GM18873 (cell line): Measurements from ENCODE around the gene TBX2.

ENCODE experiments used
- ATAC-seq: cut with Tn5 transposase; IDR thresholded peaks from one replicate; pipeline ENCODE4 v1.9.1; 2021; ENCODE audit warnings: mild to moderate bottlenecking, moderate library complexity, moderate number of reproducible peaks; ENCODE audit not compliant: unreplicated experiment, low FRiP score

TBX2 gene

DNA sequence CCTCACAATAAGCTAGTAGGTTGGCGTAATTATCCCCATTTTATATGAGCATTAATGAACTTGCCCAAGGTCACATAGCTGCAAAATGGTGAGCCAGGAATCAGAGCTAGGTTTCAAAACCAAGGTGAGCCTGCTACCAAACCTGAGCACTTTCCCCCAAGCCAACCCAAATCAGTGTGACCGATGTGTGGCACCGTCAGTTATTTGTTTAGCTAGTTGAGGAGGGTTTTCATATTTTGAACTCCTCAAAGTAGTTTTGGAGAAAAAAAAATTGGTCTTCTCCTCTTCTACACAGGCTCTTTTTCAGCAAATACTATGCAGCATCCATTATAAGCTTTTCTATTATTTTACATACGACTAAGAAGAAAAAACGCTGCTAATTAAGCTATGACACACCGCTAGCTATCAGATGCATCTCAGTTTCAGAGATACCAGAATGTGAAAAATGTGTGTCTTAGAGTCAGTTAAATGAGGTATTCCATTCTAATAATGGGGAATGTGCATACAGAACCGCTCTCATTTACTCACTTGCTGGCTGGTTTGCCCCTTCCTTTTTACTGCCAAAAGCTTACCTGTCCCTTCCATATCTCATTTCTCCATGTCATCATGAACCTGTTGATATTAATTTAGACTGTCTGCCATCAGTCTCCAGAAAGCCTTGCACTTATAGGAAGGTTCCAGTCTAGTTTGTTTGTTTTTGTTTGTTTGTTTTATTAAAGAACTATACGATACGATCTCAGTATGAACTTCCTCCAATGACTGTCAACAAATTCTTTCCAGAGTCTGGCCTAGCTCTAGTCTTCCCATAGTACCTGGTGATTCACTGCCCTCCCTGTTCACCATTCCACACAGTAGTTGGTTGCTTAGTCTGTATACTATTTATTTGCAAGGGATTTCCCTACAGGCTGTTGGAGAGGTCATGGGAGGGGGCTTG, 50.3 kb downstream of the TBX2 start:
- no peak for ATAC-seq

- no peak for ATAC-seq
Observed at GRCh38 chr17:61450641-61451537, 51.2 kb downstream of the TBX2 start.

GRCh38 chr17:61451538-61452300, 52.1 kb downstream of the TBX2 start:
- ATAC-seq: no peak

- no peak for ATAC-seq
Observed at GRCh38 chr17:61452301-61453290, 53.0 kb downstream of the TBX2 start, which contains the start of gene TBX4. Gene TBX4, plus strand, starts transcription at chr17:61452422. Its CDS starts 4,069 bp downstream, at chr17:61456491.

- ATAC-seq: no peak
Observed at GRCh38 chr17:61453566-61454380, 54.1 kb downstream of the TBX2 start.

GRCh38 chr17:61454381-61455323, 55.0 kb downstream of the TBX2 start:
- no peak for ATAC-seq

DNA sequence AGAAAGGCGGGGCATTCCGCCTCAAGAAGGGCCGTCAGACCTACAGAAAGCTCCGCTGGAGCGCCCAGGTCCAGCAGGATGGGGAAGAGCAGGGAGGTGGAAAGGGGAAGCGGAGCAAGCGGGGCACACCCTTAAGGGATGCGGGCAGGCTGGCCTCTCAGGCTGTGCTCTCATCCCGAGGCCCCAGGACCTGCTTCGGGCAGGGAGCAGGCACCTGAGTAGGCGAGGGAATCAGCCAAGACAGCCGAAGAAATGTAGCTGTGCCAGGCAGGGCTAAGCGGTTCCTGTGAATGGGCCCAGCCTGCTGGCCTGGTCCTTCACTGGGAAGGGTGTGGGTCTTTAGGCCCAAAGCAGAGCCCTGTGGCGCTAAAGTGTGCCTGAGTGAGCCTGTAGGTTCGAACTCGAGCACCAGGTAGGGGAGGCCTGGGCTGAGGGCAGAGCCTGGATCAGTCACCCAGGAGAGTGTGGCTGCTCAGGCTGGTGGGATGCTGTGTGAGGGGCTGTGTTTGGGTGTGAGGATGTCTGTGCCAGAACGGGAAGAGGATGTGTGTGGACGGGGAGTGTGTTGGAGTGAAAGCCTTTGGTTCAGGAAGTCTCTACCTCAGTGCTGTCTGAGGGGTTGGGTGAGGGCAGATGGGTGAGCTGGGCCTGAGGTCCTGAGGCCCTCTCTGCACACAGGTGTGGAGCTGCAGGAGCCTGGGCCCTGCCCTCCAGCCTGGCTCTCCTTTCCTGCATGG, 55.8 kb downstream of the TBX2 start:
- ATAC-seq: no peak

GRCh38 chr17:61456061-61456681, 56.5 kb downstream of the TBX2 start:
- no peak for ATAC-seq

GRCh38 chr17:61456688-61457225, 57.1 kb downstream of the TBX2 start:
- ATAC-seq: no peak

DNA sequence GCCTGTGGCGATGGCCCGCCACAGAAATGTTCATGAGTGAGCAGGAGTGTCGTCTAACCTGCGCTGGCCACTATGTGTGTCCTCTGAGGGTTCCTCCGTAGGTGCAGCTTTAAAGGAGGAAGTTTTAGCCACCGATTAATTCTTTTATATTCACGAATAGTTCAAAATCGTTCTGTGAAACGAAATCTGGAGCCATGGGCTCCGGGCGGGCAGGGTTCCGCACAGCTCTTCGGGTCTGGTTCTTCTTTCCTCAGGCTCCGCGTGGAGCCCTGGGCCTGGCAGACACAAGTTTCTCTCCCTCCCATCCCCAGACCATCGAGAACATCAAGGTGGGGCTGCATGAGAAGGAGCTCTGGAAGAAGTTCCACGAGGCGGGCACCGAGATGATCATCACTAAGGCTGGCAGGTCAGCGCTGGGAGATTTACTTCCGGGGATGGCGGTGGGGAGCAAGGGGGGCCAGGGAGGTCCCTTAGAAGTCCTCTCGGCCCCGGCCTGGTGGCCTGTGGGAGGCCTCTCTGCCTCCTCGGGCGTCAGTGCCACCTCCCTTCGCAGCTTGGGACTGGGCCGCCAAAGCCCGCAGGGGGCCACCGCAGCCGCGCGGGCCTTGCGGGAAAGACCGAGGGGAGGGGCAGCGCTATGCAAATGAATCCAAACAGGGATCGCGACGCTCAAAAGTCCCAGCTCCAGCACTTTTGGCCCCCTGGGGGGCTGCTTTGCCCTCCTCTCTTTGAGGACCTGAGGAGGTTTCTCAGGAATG, 57.8 kb downstream of the TBX2 start:
- no peak for ATAC-seq

GRCh38 chr17:61458000-61458399, 58.4 kb downstream of the TBX2 start:
- ATAC-seq: no peak

GRCh38 chr17:61458421-61459141, 58.9 kb downstream of the TBX2 start:
- ATAC-seq: no peak
